GM12878 (cell line): ENCODE data around the gene VWA8. TPM values are rescaled to one million over a fixed set of nuclear protein-coding genes. Genes with fewer than 3 reads are reported as not detected.

ENCODE experiments used
- ATAC-seq: fragments of 200-7000 bp; cut with Tn5 transposase; 3 replicates; pipeline ENCODE4 v1.9.1; 2020; ENCODE audit warnings: mild to moderate bottlenecking, moderate library complexity
- BruUV-seq: library from RNA; stranded (reverse); fragments of 400-500 nt; replicated peaks from 2 replicates; lab custom pipeline; 2021; lab: Mats Ljungman, UMichigan
- CTCF ChIA-PET: fragments of 300-600 bp; sonication (Branson Sonifier 250); formaldehyde crosslinking; extraction: SDS; loops from one replicate; lab custom pipeline; 2021; ENCODE audit warnings: inconsistent platforms; lab: Yijun Ruan, JAX
- POLR2A ChIA-PET: fragments of 350-600 bp; formaldehyde crosslinking; extraction: SDS; loops from one replicate; lab custom pipeline; 2021; ENCODE audit warnings: inconsistent platforms; lab: Charles Lee
- RAD21 ChIA-PET: fragments of 300-600 bp; sonication (Branson Sonifier 250); formaldehyde crosslinking; loops from one replicate; lab custom pipeline; 2023; ENCODE audit warnings: antibody characterized with exemption; ENCODE audit not compliant: unreplicated experiment; lab: Charles Lee
- SMC1A ChIA-PET: fragments of 300-600 bp; sonication (Branson Sonifier 250); formaldehyde crosslinking; loops from one replicate; lab custom pipeline; 2023; ENCODE audit not compliant: unreplicated experiment, uncharacterized antibody; lab: Charles Lee
- DNase-seq: peaks from one replicate; pipeline ENCODE4 v3.0.0-alpha.2; 2011; ENCODE audit warnings: low read depth, low spot score
- FAIRE-seq: peaks from 3 replicates; lab custom pipeline; 2011; peaks lifted over from hg19 to GRCh38; lab: Jason Lieb, UNC
- H2AFZ ChIP-seq: 2 replicates; pipeline ENCODE4 v1.6.0; 2011; ENCODE audit warnings: low read depth, low read length, control low read depth; ENCODE audit not compliant: control insufficient read depth
- H3K27ac ChIP-seq: 2 replicates; pipeline ENCODE4 v1.5.1; 2011; ENCODE audit warnings: control low read depth; ENCODE audit not compliant: control insufficient read depth, insufficient read depth
- H3K27me3 ChIP-seq, 2 experiments: replicated peaks in 1 of 2; 2 replicates each; pipeline versions ENCODE4 v1.6.0 to v1.6.1; 2011; ENCODE audit warnings: low read length in 1 of 2; ENCODE audit not compliant: control insufficient read depth in 2 of 2, insufficient read depth in 2 of 2
- H3K36me3 ChIP-seq, 2 experiments: 2 replicates each; pipeline ENCODE4 v1.5.1; 2011; ENCODE audit warnings: low read length in 1 of 2; ENCODE audit not compliant: control insufficient read depth in 2 of 2, insufficient read depth in 2 of 2
- H3K4me1 ChIP-seq: 2 replicates; pipeline ENCODE4 v1.6.1; 2011; ENCODE audit warnings: mild to moderate bottlenecking, low read length, moderate library complexity, mixed read lengths; ENCODE audit not compliant: control insufficient read depth, insufficient read depth
- H3K4me2 ChIP-seq: 2 replicates; pipeline ENCODE4 v1.6.0; 2011; ENCODE audit warnings: control low read depth; ENCODE audit not compliant: control insufficient read depth, insufficient read depth
- H3K4me3 ChIP-seq: fragments of 200-600 bp; sonication (generic); 2 replicates; pipeline ENCODE4 v1.5.1; 2016
- H3K79me2 ChIP-seq: 2 replicates; pipeline ENCODE4 v1.6.0; 2011; ENCODE audit warnings: low read length; ENCODE audit not compliant: control insufficient read depth, insufficient read depth
- H3K9ac ChIP-seq: 2 replicates; pipeline ENCODE4 v1.8.0; 2011; ENCODE audit warnings: low read length, control low read depth, mixed read lengths; ENCODE audit not compliant: control insufficient read depth, insufficient read depth
- H3K9me3 ChIP-seq: replicated peaks from 3 replicates; pipeline ENCODE4 v1.5.1; 2011; ENCODE audit warnings: mild to moderate bottlenecking, low read length; ENCODE audit not compliant: control insufficient read depth, insufficient read depth
- H4K20me1 ChIP-seq: 2 replicates; pipeline ENCODE4 v1.6.0; 2011; ENCODE audit not compliant: control insufficient read depth, insufficient read depth
- BCL11A ChIP-seq: IDR thresholded peaks from 2 replicates; pipeline ENCODE4 v1.6.1; 2011; ENCODE audit warnings: low read depth, low read length
- CBX3 ChIP-seq: fragments of 200-600 bp; sonication (generic); IDR thresholded peaks from 2 replicates; pipeline ENCODE4 v1.6.1; 2016; ENCODE audit warnings: low read depth, borderline replicate concordance
- CBX5 ChIP-seq: sonication (generic); IDR thresholded peaks from 2 replicates; pipeline ENCODE4 v1.6.1; 2016; ENCODE audit warnings: low read depth, moderate library complexity, mild to moderate bottlenecking, inconsistent platforms
- CEBPZ ChIP-seq: fragments of 150-350 bp; IDR thresholded peaks from 2 replicates; pipeline ENCODE4 v1.6.1; 2016; ENCODE audit warnings: low read depth, low read length
- FOS ChIP-seq: IDR thresholded peaks from 3 replicates; pipeline ENCODE4 v1.6.1; 2011; ENCODE audit warnings: borderline replicate concordance; ENCODE audit not compliant: insufficient read length; ENCODE audit errors: extremely low read depth
- IRF4 ChIP-seq: IDR thresholded peaks from 2 replicates; pipeline ENCODE4 v1.6.1; 2011; ENCODE audit warnings: low read depth, low read length
- JUNB ChIP-seq: IDR thresholded peaks from 2 replicates; pipeline ENCODE4 v1.6.1; 2016; ENCODE audit warnings: antibody characterized with exemption, mild to moderate bottlenecking
- NFYA ChIP-seq: IDR thresholded peaks from 2 replicates; pipeline ENCODE4 v1.6.1; 2011; ENCODE audit warnings: low read depth, mild to moderate bottlenecking, low read length, improper control_type of control experiment, borderline replicate concordance
- NKRF ChIP-seq: fragments of 450-650 bp; conservative IDR thresholded peaks from 2 replicates; pipeline ENCODE4 v1.6.1; 2017; ENCODE audit warnings: mild to moderate bottlenecking, moderate library complexity
- NRF1 ChIP-seq: conservative IDR thresholded peaks from 2 replicates; pipeline ENCODE4 v1.6.1; 2011; ENCODE audit warnings: mild to moderate bottlenecking, low read depth, low read length, improper control_type of control experiment
- RELA ChIP-seq: fragments of 450-650 bp; IDR thresholded peaks from 2 replicates; pipeline ENCODE4 v1.8.0; 2014; ENCODE audit warnings: borderline replicate concordance; ENCODE audit not compliant: partially characterized antibody
- SMAD1 ChIP-seq: fragments of 450-650 bp; IDR thresholded peaks from 2 replicates; pipeline ENCODE4 v1.6.1; 2018; ENCODE audit warnings: mild to moderate bottlenecking, low read depth; ENCODE audit not compliant: partially characterized antibody
- SP1 ChIP-seq: IDR thresholded peaks from one replicate; pipeline ENCODE4 v1.6.1; 2011; ENCODE audit warnings: low read depth, low read length
- ZBTB33 ChIP-seq: fragments of 450-650 bp; IDR thresholded peaks from 2 replicates; pipeline ENCODE4 v1.6.1; 2017; ENCODE audit warnings: mild to moderate bottlenecking
- ZNF24 ChIP-seq: fragments of 450-650 bp; IDR thresholded peaks from 2 replicates; pipeline ENCODE4 v1.6.1; 2017; ENCODE audit warnings: antibody characterized with exemption, mild to moderate bottlenecking
- ZNF274 ChIP-seq: IDR thresholded peaks from one replicate; pipeline ENCODE4 v1.8.0; 2011; ENCODE audit not compliant: insufficient read length, insufficient read depth
- WGBS: methylation state at CpG from one replicate; pipeline ENCODE4 v1.1.6; 2016; ENCODE audit warnings: low lambda C conversion rate; ENCODE audit not compliant: insufficient replicate concordance, insufficient coverage; ENCODE audit errors: missing lambda C conversion rate; 5-methylcytosine and 5-hydroxymethylcytosine counted together
- in situ Hi-C: fragments of 300-500 bp; cut with MboI; formaldehyde crosslinking; loops from 9 replicates; pipeline ENCODE4 v1.14.3; 2018; ENCODE audit warnings: mixed read lengths
- intact Hi-C: fragments of 100-400 bp; cut with micrococcal nuclease; formaldehyde crosslinking; loops from one replicate; pipeline ENCODE4 v1.14.2; 2022; ENCODE audit not compliant: unreplicated experiment
- polyA plus RNA-seq, 11 experiments: library from polyadenylated mRNA; depleted of rRNA in 4 of 11; unstranded in 6 of 11; stranded (reverse) in 5 of 11; fragments of >200 nt; fragmentation: Nextera tagmentation in 4 of 11; fragmentation: Illumina TruSeq in 1 of 11; extraction: Ambion mirVana in 4 of 11; extraction: Trizol in 1 of 11; gene quantifications; 1 replicate in 1 of 11; 2 replicates in 10 of 11; pipeline versions ENCODE4 v1.2.1 to v1.2.3, GENCODE V29; 2011 to 2016; ENCODE audit warnings: inconsistent platforms in 2 of 11, missing spikeins in 2 of 11, low read depth in 1 of 11
- total RNA-seq, 4 experiments: library from RNA; depleted of rRNA in 3 of 4; stranded (reverse); fragments of >200 nt in 3 of 4; fragmentation: Illumina TruSeq in 1 of 4; extraction: Trizol in 1 of 4; gene quantifications; 2 replicates each; pipeline versions ENCODE4 v1.2.1 to v1.2.3, GENCODE V29; 2013 to 2021
- TF ChIP-seq, protein P1 (sequence below): fragments of 450-650 bp; IDR thresholded peaks from 2 replicates; pipeline ENCODE4 v1.6.1; 2014; ENCODE audit warnings: mild to moderate bottlenecking

Gene VWA8
- total and polyA plus RNA-seq, 10 of the 15 experiments (the other 5 are each of a cell fraction or from before 2014, with no cell fraction given): 3.0 to 21.8 (median 13.5) TPM

DNA sequence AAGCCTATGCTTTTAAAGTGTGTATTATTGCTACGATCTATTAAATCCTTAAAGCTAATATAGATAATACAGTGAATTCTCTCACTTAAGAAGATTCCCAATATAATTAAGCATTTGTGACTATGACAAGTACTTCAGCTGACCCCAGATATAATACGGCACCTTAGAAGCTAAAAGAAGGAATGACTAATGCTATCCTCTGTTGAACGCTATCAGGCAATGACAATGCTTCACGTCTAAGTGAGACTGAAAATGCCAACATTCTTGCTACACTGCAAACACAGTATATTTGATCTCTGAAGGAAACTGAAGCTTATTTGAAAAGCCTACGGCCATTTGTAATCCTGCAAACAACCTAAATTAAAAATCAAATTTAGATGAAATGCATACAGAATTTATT lies 19.7 kb downstream of the VWA8 start:
- no peak overlapping the region for H3K4me2 ChIP-seq
- ATAC-seq: no peak
- no peak for DNase-seq
- no peak for FAIRE-seq
- H3K27ac ChIP-seq: no peak overlapping the region
- peaks cover 2% of the 10 kb centered on the region; the same call in 1 of the 3 replicates for H3K9me3 ChIP-seq
- no peak overlapping the region for H3K4me3 ChIP-seq
- over 99% methylated on average over 5 of the region's 5 CpGs for WGBS
- H3K27me3 ChIP-seq: no peaks in the 10 kb centered on the region
- in situ Hi-C loops: no loop called here
- H3K36me3 ChIP-seq: peaks cover 2 to 5% of the 10 kb centered on the region in 2 experiments; a peak in 3 of 4 replicates
- H3K9ac ChIP-seq: no peak overlapping the region
- SMC1A ChIA-PET: interaction anchor here (0.8 to 3.0 kb wide), 7 partner anchors 10 to 62 kb away, joined by 3 to 16 read pairs (median 4); no protein-coding TSS in a partner anchor
- CTCF ChIA-PET: interaction anchor here (1.2 to 2.7 kb wide), 5 partner anchors 9 to 37 kb away, joined by 3 to 18 read pairs (median 4); no protein-coding TSS in a partner anchor
- POLR2A ChIA-PET: interaction anchor here (1.5 kb wide), 2 partner anchors 9 to 24 kb away, joined by 3 to 4 read pairs; no protein-coding TSS in a partner anchor
- intact Hi-C loops: no loop called here
- H4K20me1 ChIP-seq: no peaks in the 10 kb centered on the region
- H3K4me1 ChIP-seq: no peaks in the 10 kb centered on the region
- BruUV-seq: no TSS peak
- RAD21 ChIA-PET: interaction anchor here (0.9 to 3.0 kb wide), 5 partner anchors 11 to 273 kb away, joined by 3 to 15 read pairs (median 4); no protein-coding TSS in a partner anchor
- peaks cover 13% of the 10 kb centered on the region for H3K79me2 ChIP-seq
- no peak overlapping the region for H2AFZ ChIP-seq
- TF ChIP-seq BCL11A (no peak), FOS (no peak), JUNB (no peak), ZBTB33 (no peak), NRF1 (no peak), CBX5 (no peak), NKRF (no peak), SMAD1 (no peak), CEBPZ (no peak), RELA (no peak), IRF4 (no peak), SP1 (no peak), ZNF24 (no peak), NFYA (no peak), ZNF274 (no peak), CBX3 (no peak)
- TF ChIP-seq, protein P1, sequence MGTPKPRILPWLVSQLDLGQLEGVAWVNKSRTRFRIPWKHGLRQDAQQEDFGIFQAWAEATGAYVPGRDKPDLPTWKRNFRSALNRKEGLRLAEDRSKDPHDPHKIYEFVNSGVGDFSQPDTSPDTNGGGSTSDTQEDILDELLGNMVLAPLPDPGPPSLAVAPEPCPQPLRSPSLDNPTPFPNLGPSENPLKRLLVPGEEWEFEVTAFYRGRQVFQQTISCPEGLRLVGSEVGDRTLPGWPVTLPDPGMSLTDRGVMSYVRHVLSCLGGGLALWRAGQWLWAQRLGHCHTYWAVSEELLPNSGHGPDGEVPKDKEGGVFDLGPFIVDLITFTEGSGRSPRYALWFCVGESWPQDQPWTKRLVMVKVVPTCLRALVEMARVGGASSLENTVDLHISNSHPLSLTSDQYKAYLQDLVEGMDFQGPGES: no peak
